GM08714 (cell line): Measurements from ENCODE around the gene USP49.
"Not testable (repeated sequence)": the region's sequence is repeated elsewhere in the genome, so short reads cannot be mapped to it uniquely, and the experiment has no call there.

Source experiments
- H3K4me3 ChIP-seq: fragments of 200-500 bp; sonication (Bioruptor generic); 2 replicates; pipeline ENCODE4 v1.5.1; 2014; ENCODE audit warnings: mild to moderate bottlenecking, low read length, inconsistent platforms
- ZNF274 ChIP-seq: IDR thresholded peaks from 2 replicates; pipeline ENCODE4 v1.6.1; 2012; ENCODE audit warnings: mild to moderate bottlenecking, low read depth, low read length

USP49 gene

DNA sequence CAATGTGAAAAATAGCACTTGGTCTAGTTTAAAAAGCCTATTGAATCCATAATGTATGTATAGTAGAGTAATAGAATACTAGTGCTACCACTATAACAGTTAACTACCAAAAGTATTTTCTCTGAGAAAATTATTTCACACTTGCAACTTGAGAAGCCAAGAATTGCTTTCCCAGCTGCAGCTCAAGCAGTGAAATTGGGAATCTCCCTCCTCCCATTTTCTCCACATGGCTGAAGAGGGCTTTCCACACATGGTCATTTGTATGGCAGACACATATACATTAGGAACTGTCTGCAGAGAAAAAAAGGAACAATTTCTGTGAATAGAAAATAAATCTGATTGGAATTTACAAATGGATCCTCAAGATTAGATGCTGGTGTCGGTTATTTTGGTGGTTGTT, 73.2 kb downstream of the USP49 start:
- TF ChIP-seq ZNF274, result no peak
- H3K4me3 ChIP-seq, result no peak overlapping the region

GRCh38 chr6:41821266-41821665, 73.9 kb downstream of the USP49 start:
- TF ChIP-seq ZNF274, result no peak
- H3K4me3 ChIP-seq, result no peak overlapping the region

DNA sequence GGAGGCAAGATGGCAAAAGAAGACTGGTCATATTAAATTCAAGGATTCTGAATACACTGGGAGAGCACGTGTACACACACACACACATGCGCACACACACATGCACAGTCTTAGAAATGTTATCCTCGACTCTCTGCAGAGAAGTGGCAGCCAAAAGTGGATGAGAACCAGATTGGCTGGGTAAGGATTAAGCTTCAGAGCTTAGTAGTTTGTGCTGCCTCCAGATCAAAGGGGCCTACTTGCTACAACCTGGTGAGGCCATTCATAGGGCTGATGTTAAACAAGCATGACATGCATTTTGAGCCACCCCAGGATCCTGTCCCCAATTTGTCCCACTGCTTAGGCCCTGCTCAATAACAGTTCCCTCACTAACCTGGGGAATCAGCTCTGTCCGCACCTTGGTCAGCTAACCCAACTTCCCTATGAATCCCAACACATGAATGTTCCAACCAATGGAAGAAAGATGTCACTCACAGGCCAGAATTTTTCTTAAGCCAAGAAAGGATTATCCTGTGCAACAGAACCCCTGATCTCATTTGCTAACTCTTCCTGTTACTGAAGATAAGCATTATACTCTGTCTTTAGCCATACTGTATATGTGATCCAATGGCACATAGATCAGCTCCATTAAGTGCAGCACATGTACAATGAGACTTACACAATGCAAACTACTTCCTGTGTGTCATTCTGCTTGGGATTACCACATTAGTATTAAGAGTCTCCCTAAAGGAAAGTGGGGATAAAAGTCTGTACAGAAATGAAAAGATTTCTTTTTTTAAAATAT, 76.7 kb downstream of the USP49 start:
- no peak overlapping the region for H3K4me3 ChIP-seq
- TF ChIP-seq ZNF274, result no peak

DNA sequence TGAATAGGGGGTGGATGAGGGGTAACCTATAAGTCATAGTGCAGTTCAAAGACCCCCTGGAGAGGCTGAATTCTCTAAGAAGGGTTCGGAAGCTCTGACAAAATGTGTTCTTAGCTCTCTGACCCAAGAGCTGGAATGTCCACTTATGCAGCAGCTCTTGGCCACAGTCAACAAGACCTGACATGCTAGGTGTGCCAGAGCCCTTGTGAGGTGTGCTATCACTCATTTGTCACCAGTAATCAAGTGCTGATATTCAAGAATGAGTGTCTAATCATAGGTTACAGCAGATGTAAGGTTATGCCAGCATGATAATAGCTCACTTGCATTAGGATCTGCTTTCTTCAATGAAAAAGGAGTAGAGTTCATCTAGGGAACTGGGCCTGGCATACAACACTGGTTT, 79.6 kb downstream of the USP49 start:
- no peak overlapping the region for H3K4me3 ChIP-seq
- TF ChIP-seq ZNF274, result no peak

DNA sequence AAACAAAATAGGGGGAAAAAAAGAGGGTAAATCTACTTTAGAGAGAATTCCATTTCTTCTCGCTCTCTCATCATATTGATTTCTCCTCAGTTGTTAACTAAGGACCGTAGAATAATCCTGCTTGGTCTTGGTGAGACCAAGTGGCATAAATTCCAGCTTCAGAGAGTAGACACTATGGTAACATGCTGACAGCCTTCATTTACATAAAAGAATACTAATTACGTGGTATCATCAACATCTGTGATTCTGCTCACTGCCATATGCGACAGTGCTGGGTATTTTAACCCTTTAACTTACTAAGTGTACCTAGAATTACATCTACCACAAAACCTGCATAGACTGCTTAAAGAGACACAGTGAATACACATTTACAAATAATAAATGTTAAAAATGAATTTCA, 80.5 kb downstream of the USP49 start:
- H3K4me3 ChIP-seq, result no peak overlapping the region
- no peak for TF ChIP-seq ZNF274

DNA sequence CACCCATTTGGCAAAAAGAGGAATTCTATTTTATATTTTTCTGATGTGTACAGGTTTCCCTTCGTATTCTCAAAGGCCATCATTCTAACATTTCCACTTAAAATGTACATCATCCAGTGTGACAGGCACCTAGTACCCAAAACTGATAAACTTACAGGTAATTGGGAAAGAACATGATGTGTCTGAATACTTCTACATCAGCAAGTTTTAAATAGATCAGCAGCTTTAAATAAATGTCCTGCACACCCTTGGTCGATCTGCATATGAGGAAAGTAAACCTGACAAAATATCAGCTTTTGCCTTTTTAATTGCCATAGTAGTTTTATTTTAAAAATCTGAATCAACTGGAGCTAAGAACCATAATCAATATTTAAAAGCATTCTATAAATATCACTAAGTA, 81.2 kb downstream of the USP49 start:
- no peak for TF ChIP-seq ZNF274
- no peak overlapping the region for H3K4me3 ChIP-seq

DNA sequence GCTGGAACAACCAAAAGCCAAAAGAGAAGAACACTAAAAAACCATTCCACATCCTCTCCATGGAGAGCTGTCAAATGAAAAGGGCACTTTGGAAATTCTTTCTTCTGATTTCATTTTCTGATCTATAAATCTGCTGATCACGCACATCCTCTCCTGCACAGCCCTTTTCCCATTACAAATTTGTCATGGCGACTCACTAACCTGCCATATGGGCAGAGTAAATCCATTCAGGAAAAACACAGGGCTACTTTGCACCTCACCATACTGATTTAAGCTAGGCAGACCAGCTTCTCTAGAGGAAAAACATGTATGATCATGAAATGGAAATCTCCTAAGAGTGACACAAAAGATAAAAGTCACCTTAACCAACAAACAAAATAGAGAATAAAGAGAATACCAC, 81.7 kb downstream of the USP49 start:
- TF ChIP-seq ZNF274, result no peak
- H3K4me3 ChIP-seq, result no peak overlapping the region

GRCh38 chr6:41811946-41812345, 83.2 kb downstream of the USP49 start:
- H3K4me3 ChIP-seq, result not testable (repeated sequence)

DNA sequence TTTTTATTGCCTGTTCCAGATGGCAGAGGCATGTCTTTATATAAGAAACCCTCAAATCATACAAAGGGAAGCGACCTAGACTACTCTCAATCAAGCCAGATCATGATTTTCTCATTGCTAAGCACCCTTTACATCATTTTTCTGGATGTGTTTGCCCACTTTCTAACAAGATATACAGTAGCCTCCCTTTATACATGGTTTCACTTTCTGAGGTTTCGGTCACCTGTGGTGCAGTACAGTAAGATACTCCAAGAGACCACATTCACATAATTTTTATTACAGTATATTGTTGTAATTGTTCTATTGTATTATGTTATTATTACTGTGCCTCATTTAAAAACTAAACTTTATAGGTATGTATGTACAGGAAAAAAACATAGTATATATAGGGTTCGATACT, 84.1 kb downstream of the USP49 start:
- TF ChIP-seq ZNF274, result no peak

GRCh38 chr6:41805830-41806774, 89.1 kb downstream of the USP49 start:
- TF ChIP-seq ZNF274, result no peak
- no peak overlapping the region for H3K4me3 ChIP-seq

More for the DNA sequence above, 84.1 kb downstream of the USP49 start:
- H3K4me3 ChIP-seq, result no peak overlapping the region

GRCh38 chr6:41801380-41801779, 93.8 kb downstream of the USP49 start:
- TF ChIP-seq ZNF274, result no peak
- H3K4me3 ChIP-seq, result no peak overlapping the region

DNA sequence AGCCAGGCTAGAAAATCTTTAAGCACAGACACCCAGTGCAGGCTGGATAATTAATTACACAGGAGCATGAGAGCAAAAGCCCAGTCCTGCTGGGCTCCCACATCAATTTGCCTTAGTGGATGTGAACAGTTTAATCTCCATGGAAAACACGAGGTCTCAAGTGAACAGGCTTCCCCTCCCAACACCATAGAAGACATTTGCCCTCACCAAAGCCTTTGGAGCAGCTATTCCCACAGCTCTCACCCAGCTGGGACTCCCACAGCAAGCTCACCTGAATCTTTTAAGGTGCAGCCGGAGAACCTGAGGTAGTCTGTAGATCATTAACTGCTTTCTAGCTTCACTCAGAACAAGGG, 95.6 kb downstream of the USP49 start:
- no peak for TF ChIP-seq ZNF274
- H3K4me3 ChIP-seq, result no peak overlapping the region

DNA sequence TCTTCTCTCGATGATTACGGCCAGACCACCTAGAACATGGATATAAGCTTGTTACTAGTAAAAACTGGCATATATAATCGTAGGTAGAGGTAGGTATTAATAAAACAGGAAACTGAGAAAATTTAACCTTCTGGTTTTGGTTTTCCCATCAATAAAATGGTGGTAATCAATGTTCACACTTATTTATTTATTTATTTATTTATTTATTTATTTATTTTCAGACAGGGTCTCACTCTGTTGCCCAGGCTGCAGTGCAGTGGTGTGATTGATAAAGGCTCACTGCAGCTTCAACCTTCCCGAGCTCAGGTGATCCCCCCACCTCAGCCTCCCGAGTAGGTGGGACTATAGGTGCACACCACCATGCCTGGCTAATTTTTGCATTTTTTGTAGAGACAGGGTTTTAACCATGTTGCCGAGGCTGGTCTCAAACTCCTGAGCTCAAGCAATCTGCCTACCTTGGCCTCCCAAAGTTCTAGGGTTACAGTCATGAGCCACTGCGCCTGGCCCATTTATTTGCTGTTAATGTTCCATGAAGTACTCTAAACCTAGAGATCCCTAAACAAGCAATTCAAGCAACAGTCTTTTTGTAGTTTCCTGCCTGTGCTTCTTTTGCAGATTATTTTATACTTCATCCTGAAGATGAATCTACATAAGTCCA, 96.1 kb downstream of the USP49 start:
- no peak for TF ChIP-seq ZNF274
- H3K4me3 ChIP-seq, result no peak overlapping the region

- H3K4me3 ChIP-seq, result no peak overlapping the region
- no peak for TF ChIP-seq ZNF274
Measured at GRCh38 chr6:41796474-41796873, 98.7 kb downstream of the USP49 start.

DNA sequence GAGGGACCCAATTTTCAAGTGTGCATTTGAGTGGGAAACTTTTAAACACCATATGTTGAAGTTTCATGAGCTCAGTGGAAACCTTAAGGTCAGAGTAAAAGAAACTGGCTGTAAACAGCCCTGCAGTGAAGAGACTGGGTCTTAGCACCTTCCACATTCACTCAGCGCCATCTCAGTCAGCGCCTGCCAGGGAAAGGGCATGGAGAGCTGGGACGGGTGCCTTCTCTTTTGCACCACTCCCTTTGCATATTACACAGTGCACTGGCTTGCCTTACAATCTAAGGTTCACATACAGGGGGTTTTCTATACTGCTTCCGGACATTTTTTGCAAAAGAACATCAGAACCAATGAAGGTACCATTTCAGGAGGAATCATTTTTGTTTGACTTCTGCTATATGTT, 103.2 kb downstream of the USP49 start:
- no peak overlapping the region for H3K4me3 ChIP-seq
- TF ChIP-seq ZNF274, result no peak
